ENCODE results near the gene TUBGCP2. TPM values are rescaled to one million over a fixed set of nuclear protein-coding genes. Genes with fewer than 3 reads are reported as not detected.

The TUBGCP2 gene
- total RNA-seq, 4 donors from 2014 or later = 41.1 to 75.7 (median 43.5) TPM

GRCh38 chr10:133243593-133243992, 65.1 kb downstream of the TUBGCP2 start:
- 34 to 38% methylated on average over 11 to 14 of the region's 14 CpGs for WGBS, 2 donors
- H3K4me3 ChIP-seq (ENCODE audit: low read depth, poor library complexity, severe bottlenecking) = no peak overlapping the region
- TF ChIP-seq CTCF (IDR thresholded peaks at IDR 0.05) (no peak), POLR2A (IDR thresholded peaks at IDR 0.05) (no peak)
- intact Hi-C loops (cut with DNase I; ENCODE audit: low total_unique reads) = no loop called here
- no peak for DNase-seq (ENCODE audit: low spot score in 2 of 2)

GRCh38 chr10:133242611-133243356, 65.9 kb downstream of the TUBGCP2 start:
- 65 to 66% methylated on average over 23 to 27 of the region's 27 CpGs for WGBS, 2 donors

GRCh38 chr10:133241501-133242205, 67.0 kb downstream of the TUBGCP2 start:
- WGBS, 2 donors = 43 to 44% methylated on average over 21 to 22 of the region's 25 CpGs
- intact Hi-C loops (cut with DNase I; ENCODE audit: low total_unique reads) = no loop called here
- TF ChIP-seq POLR2A (IDR thresholded peaks at IDR 0.05) (no peak), CTCF (IDR thresholded peaks at IDR 0.05) (no peak)
- no peak overlapping the region for H3K4me3 ChIP-seq (ENCODE audit: low read depth, poor library complexity, severe bottlenecking)
- DNase-seq (ENCODE audit: low spot score in 2 of 2) = no peak

More at GRCh38 chr10:133242611-133243356, 65.9 kb downstream of the TUBGCP2 start:
- intact Hi-C loops (cut with DNase I; ENCODE audit: low total_unique reads) = no loop called here
- no peak for DNase-seq (ENCODE audit: low spot score in 2 of 2)
- no peak overlapping the region for H3K4me3 ChIP-seq (ENCODE audit: low read depth, poor library complexity, severe bottlenecking)
- no peak for TF ChIP-seq POLR2A (IDR thresholded peaks at IDR 0.05)
- TF ChIP-seq CTCF (IDR thresholded peaks at IDR 0.05) = no peak

- WGBS, 2 donors = 67 to 83% methylated on average over 13 to 15 of the region's 15 CpGs
- intact Hi-C loops (cut with DNase I; ENCODE audit: low total_unique reads) = no loop called here
- no peak overlapping the region for H3K4me3 ChIP-seq (ENCODE audit: low read depth, poor library complexity, severe bottlenecking)
- no peak for DNase-seq (ENCODE audit: low spot score in 2 of 2)
- TF ChIP-seq CTCF (IDR thresholded peaks at IDR 0.05) (no peak), POLR2A (IDR thresholded peaks at IDR 0.05) (no peak)
Observed at GRCh38 chr10:133239990-133240389, 68.7 kb downstream of the TUBGCP2 start.

- 14 to 19% methylated on average over 11 to 13 of the region's 15 CpGs for WGBS, 2 donors
- no peak for TF ChIP-seq POLR2A (IDR thresholded peaks at IDR 0.05)
- no peak for TF ChIP-seq CTCF (IDR thresholded peaks at IDR 0.05)
- DNase-seq (ENCODE audit: low spot score in 2 of 2) = no peak
- H3K4me3 ChIP-seq (ENCODE audit: low read depth, poor library complexity, severe bottlenecking) = no peak overlapping the region
- intact Hi-C loops (cut with DNase I; ENCODE audit: low total_unique reads) = no loop called here
Observed at GRCh38 chr10:133238466-133238804, 70.2 kb downstream of the TUBGCP2 start.
